ENCODE results near the gene TRIM41.

DNA sequence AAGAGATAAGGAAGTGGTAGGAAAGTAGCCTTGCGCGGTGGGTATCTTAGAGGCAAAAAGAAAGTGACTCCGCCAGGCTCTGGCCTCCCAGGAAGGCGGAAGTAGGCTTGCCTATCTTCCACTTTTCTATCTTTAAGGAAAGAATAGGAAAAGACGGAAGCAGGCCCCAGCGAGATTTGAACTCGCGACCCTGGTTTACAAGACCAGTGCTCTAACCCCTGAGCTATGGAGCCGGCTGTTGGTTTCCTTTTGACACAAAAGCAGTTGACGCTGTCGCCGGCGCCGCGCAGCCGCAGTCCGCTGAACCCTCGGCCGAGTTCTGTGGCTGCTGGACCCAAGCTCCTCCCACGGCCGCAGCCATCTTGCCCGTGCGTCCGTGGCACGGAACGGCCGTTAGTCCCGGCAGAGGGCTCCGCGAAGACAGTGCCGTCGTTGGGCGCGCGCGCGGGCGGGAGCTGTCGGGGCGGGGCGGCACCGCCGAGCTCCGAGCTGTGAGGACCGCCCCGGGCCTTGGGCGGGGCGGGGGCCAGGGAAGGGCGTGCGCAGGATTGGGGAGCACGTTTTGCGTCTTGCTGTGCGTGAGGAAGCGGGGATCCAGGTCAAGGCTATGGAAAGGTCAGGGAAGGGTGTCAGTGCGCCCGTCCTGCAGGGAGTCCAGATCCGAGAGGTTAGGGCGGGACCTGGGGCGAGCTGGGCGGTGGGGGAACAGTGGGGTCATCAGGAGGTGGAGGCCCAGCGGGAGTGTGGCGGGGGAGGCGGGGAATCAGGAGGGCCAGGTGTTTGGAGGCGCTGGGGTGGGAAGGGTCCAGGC, 31.4 kb upstream of the TRIM41 start:
- no peak for TF ChIP-seq ZNF530 (tag by site-specific recombination; IDR thresholded peaks at IDR 0.05; ENCODE audit: low read depth)
- TF ChIP-seq ZNF223 (tag by site-specific recombination; IDR thresholded peaks at IDR 0.05): no peak
- TF ChIP-seq CTCF (tag by site-specific recombination; IDR thresholded peaks at IDR 0.05): no peak; the same call in 1 of the 2 replicates
- TF ChIP-seq, protein P1, sequence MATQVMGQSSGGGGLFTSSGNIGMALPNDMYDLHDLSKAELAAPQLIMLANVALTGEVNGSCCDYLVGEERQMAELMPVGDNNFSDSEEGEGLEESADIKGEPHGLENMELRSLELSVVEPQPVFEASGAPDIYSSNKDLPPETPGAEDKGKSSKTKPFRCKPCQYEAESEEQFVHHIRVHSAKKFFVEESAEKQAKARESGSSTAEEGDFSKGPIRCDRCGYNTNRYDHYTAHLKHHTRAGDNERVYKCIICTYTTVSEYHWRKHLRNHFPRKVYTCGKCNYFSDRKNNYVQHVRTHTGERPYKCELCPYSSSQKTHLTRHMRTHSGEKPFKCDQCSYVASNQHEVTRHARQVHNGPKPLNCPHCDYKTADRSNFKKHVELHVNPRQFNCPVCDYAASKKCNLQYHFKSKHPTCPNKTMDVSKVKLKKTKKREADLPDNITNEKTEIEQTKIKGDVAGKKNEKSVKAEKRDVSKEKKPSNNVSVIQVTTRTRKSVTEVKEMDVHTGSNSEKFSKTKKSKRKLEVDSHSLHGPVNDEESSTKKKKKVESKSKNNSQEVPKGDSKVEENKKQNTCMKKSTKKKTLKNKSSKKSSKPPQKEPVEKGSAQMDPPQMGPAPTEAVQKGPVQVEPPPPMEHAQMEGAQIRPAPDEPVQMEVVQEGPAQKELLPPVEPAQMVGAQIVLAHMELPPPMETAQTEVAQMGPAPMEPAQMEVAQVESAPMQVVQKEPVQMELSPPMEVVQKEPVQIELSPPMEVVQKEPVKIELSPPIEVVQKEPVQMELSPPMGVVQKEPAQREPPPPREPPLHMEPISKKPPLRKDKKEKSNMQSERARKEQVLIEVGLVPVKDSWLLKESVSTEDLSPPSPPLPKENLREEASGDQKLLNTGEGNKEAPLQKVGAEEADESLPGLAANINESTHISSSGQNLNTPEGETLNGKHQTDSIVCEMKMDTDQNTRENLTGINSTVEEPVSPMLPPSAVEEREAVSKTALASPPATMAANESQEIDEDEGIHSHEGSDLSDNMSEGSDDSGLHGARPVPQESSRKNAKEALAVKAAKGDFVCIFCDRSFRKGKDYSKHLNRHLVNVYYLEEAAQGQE (tag by site-specific recombination; IDR thresholded peaks at IDR 0.05): no peak; the same call in 1 of the 2 replicates
- TF ChIP-seq ZNF585B (tag by site-specific recombination; IDR thresholded peaks at IDR 0.05): no peak
- TF ChIP-seq INSM2 (tag by site-specific recombination; IDR thresholded peaks at IDR 0.05): no peak
- TF ChIP-seq, protein P2, sequence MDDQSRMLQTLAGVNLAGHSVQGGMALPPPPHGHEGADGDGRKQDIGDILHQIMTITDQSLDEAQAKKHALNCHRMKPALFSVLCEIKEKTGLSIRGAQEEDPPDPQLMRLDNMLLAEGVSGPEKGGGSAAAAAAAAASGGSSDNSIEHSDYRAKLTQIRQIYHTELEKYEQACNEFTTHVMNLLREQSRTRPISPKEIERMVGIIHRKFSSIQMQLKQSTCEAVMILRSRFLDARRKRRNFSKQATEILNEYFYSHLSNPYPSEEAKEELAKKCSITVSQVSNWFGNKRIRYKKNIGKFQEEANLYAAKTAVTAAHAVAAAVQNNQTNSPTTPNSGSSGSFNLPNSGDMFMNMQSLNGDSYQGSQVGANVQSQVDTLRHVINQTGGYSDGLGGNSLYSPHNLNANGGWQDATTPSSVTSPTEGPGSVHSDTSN (CRISPR knock-in tag; IDR thresholded peaks at IDR 0.05): peak; percentile 74; the same call in 1 of the 2 replicates
- TF ChIP-seq, protein P3, sequence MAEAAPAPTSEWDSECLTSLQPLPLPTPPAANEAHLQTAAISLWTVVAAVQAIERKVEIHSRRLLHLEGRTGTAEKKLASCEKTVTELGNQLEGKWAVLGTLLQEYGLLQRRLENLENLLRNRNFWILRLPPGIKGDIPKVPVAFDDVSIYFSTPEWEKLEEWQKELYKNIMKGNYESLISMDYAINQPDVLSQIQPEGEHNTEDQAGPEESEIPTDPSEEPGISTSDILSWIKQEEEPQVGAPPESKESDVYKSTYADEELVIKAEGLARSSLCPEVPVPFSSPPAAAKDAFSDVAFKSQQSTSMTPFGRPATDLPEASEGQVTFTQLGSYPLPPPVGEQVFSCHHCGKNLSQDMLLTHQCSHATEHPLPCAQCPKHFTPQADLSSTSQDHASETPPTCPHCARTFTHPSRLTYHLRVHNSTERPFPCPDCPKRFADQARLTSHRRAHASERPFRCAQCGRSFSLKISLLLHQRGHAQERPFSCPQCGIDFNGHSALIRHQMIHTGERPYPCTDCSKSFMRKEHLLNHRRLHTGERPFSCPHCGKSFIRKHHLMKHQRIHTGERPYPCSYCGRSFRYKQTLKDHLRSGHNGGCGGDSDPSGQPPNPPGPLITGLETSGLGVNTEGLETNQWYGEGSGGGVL (tag by site-specific recombination; IDR thresholded peaks at IDR 0.05): peak; percentile 70
- TF ChIP-seq, protein P4, sequence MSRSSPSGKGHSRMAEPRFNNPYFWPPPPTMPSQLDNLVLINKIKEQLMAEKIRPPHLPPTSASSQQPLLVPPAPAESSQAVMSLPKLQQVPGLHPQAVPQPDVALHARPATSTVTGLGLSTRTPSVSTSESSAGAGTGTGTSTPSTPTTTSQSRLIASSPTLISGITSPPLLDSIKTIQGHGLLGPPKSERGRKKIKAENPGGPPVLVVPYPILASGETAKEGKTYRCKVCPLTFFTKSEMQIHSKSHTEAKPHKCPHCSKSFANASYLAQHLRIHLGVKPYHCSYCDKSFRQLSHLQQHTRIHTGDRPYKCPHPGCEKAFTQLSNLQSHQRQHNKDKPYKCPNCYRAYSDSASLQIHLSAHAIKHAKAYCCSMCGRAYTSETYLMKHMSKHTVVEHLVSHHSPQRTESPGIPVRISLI (tag by site-specific recombination; IDR thresholded peaks at IDR 0.05): no peak
- peak; percentile 68 for TF ChIP-seq ZBTB26 (tag by site-specific recombination; optimal IDR thresholded peaks at IDR 0.05)
- no peak for TF ChIP-seq ZBTB7A (tag by site-specific recombination; IDR thresholded peaks at IDR 0.05; ENCODE audit: low read depth)
